GM10847 (cell line): Measurements from ENCODE around the gene PODXL2.

Source experiments
- POLR2A ChIP-seq: IDR thresholded peaks from 2 replicates; pipeline ENCODE4 v1.6.1; 2011; ENCODE audit not compliant: insufficient read length; ENCODE audit errors: extremely low read depth

The PODXL2 gene, protein sequence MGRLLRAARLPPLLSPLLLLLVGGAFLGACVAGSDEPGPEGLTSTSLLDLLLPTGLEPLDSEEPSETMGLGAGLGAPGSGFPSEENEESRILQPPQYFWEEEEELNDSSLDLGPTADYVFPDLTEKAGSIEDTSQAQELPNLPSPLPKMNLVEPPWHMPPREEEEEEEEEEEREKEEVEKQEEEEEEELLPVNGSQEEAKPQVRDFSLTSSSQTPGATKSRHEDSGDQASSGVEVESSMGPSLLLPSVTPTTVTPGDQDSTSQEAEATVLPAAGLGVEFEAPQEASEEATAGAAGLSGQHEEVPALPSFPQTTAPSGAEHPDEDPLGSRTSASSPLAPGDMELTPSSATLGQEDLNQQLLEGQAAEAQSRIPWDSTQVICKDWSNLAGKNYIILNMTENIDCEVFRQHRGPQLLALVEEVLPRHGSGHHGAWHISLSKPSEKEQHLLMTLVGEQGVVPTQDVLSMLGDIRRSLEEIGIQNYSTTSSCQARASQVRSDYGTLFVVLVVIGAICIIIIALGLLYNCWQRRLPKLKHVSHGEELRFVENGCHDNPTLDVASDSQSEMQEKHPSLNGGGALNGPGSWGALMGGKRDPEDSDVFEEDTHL

DNA sequence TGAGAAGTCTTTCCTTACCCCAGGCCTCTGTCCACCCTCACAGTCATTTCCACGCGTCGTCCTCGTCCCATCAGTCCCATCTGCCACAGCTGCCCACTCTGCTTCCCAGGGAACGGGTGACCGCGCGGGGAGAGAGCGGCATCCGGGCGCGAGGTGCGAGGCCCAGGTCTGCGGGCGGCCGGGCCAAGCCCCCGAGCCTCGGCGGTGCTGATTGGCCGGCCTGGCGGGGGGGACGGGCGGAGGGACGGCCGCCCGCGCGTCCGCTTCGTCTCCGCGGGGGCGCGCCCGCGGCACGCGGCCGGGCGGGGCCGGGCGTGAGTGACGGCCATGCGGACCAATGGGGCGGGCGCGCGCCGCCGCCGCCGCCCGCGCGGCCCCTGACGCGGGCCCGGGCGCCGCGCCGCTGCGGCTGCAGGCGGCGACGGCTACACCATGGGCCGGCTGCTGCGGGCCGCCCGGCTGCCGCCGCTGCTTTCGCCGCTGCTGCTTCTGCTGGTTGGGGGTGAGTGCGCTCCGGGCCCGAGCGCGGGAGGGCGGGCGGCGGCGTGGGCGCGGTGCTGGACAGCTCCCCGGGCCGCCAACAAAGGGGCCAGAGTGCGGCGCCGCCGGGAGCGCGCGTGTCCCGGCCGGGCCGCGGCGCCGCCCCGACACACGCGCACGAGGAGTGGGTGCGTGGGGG is at the start of gene PODXL2:
Gene PODXL2 (plus strand): TSS at position 398 of the 679 bp plus-strand sequence. CDS start 35 bp downstream, at position 433.
- no peak for TF ChIP-seq POLR2A

DNA sequence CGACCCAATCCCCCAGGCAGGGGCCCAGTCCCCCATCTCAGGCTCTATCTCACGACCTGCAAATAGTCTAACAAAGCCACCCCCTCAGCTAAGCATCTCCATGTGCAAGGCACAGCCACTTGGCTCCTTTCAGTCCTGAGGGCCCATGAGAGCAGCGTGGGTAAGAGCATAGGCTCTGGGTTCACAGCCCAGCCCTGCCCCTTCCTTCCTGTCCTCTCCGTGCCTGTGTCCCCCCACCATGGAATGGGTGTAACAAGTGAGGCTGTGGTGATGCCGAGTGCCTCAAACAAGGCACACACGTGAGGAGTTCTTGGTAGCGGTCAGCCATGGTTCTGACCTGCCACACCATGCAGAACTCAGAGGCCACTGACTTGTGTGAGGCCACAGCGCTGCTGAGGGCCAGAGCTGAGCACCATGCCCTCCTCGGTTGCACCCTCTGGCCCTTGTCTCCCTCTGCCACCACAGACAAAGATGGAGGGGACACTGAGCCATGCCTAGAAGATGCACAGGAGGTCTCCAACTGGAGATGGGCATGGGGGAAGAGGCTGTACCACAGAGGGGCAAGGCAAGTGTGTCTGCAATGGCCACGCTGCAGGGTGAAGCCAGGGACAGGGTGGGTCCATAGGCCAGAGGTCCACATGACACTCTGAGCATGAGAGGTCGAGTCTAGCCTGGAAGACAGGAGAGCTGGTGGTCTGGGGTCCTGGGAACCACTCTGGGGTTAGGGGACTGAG is 48.5 kb upstream of the PODXL2 start:
- no peak for TF ChIP-seq POLR2A

DNA sequence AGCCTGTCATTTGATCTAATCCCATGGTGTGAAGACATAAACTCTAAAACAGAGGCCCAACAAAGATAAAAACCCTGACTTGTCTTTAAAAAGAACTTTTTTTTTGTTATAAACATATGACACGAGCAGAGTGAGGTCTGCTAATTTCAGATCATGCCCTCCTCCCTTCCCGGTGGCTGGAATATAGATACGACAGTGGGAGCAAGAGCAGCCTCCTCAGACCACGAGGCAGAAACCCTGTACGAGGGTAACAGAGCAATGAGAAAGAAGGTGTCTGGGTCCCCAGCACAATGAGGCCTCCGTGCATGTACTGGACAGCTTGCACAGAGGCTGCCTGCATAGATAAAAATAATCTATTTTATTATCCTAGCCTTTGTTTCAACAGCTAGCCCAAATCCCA is 44.3 kb upstream of the PODXL2 start:
- no peak for TF ChIP-seq POLR2A

DNA sequence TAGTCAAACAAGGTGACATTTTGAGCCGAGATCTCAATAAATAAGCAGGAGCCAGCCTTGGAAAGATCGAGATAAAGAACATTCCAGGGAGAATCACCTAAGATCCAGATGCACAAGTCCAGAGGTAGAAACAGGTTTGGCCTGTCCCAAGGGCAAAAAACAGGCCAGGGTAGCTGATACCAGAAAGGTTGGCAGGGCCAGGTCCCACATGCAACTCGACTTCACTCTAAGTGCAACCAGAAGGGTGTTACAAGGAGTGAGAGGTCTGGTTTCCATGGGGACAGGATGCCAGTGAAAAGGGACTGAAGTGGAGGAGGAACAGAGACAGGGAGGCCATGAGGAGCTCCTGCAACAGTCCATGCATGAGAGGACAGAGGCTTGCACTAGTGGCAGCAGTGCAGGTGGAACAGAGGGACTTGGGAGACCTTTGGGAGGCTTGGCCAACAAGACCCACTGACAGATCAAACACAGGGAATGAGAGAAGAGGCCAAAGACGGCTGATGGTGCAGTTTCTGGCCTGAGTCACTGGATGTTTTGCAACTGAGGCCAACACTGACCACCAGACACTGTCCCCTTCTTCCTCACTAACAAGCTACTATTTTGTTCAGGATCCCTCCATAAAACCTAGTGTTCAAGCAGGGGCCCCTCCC is 43.7 kb upstream of the PODXL2 start:
- TF ChIP-seq POLR2A = no peak

DNA sequence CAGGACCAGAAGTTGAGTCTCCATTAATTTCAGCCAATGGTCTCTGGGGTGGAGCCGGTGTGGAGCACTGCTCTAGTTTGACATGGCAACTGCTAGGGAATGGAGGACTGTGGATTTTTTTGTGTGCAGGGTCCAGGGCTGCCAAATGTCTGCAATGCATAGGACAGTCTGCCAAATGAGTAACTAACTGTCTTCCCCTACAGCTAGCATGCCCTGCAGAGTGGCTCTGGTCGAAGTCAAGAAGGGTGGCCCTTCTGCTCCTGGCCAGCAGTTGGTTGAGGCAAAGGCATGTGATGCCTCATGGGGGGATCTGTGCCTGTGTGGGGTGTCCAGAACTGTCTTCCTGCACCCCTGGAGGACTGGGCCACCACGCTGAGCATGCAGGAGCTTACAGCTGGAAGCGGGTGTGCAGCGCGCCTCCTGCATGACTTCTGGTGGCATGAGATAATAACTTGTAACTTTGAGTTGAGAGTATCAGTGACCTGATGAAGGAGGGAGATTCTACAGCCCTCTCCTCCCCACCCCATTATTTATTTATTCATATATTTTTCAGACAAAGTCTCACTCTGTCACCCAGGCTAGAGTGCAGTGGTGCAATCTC is 43.1 kb upstream of the PODXL2 start:
- TF ChIP-seq POLR2A = no peak

DNA sequence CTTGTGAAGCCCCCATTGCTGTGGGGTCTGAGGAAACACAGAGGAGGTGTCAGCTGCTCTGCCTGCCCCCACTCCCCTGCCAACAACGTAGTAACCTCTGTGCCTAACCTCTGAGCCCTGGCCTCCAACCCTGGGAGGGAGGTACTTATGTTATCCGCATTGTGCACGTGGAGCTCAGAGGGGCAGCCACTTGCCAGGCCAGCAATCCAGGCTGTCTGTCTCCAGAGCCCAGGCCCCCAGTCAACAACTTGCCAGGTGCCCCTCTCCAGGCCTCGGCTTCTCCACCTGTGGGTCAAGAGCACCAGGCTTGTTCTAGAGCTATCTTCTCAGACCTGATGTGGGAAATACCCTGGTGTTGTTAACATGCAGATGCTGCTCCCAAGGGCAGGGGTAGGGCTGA is 41.1 kb upstream of the PODXL2 start:
- no peak for TF ChIP-seq POLR2A

DNA sequence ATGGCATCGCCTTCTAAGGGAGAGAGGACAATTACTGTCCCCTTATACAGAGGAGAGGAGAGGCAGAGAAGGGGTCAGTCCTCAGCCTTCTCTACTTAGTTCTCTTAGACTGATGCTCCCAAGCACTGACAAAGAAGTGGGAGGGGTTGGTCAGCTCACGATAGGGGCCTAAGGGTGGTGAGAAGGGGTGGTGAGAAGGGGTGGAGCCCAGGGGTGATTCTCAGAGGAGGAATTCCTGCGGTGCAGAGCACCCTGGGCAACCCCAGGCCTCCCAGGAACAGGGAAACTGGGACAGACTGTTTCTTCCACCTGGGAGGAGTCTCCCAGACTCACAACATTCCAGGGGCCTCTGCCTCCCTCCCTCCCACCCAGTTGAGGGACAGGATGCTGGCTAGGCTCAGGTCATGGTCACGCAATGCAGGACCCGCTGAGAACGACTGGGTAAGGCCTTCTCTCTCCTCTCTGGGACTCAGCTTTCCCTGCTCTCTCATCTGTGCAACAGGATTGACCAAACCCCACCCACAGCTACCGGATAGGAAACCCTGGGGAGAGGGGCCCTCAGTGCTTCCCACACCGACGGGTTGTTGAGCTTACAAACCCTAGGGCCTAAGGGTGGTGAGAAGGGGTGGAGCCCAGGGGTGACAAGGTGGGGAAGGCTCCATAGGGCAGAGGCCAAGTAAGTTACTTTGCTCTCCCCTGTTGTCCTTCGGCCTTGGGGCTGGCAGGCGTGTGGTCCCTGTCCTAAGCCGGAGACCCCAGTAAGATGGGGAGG is 40.0 kb upstream of the PODXL2 start:
- no peak for TF ChIP-seq POLR2A

DNA sequence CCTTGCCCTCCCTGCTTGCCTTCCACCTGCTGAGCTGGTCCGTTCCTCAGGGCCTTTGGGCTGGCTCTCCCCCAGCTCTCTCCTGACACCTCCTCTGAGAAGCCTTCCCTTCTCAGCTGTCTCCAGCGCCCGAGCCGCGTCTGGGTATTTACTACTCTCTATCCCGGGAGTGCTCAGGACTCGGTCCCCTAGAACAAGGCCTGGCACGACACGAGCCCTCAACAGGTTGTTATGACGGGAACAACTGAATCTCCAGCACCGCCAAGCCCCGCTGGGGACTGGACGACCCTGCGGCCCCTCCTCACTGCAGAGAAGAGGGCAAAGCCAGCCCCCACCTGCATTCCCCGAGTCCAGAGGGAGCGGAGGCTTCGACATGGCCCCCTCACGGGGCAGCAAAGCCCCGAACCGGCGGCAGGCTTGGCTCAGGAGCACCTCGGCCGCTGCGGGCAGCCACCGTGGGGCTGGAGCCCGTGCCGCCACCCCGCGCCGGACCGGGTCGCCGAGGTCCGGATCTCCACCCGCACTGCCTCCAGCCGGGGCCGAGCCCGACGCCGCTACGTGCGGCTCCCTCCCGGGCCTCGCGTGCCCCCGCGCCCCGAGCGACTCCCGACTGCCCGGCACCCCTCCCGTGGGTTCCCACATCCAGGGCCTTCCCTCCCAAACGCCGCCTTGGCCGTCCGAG is 39.2 kb upstream of the PODXL2 start:
- no peak for TF ChIP-seq POLR2A

DNA sequence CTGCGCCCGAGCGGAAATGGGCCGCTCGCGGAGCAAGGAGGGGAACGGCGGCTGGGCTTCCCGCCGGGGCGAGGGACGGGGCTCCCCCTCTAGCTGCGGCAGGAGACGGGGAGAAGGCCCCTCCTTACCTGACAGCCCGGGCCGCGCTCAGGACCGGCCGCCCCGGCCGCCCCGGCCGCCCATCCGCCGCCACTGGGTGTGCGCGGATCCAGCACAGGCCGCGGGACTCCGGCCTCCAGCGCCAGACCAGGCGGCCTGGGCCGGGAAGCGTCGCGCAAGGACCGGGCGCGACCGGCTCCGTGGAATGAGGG is 38.7 kb upstream of the PODXL2 start:
- TF ChIP-seq POLR2A = peak; percentile 14

DNA sequence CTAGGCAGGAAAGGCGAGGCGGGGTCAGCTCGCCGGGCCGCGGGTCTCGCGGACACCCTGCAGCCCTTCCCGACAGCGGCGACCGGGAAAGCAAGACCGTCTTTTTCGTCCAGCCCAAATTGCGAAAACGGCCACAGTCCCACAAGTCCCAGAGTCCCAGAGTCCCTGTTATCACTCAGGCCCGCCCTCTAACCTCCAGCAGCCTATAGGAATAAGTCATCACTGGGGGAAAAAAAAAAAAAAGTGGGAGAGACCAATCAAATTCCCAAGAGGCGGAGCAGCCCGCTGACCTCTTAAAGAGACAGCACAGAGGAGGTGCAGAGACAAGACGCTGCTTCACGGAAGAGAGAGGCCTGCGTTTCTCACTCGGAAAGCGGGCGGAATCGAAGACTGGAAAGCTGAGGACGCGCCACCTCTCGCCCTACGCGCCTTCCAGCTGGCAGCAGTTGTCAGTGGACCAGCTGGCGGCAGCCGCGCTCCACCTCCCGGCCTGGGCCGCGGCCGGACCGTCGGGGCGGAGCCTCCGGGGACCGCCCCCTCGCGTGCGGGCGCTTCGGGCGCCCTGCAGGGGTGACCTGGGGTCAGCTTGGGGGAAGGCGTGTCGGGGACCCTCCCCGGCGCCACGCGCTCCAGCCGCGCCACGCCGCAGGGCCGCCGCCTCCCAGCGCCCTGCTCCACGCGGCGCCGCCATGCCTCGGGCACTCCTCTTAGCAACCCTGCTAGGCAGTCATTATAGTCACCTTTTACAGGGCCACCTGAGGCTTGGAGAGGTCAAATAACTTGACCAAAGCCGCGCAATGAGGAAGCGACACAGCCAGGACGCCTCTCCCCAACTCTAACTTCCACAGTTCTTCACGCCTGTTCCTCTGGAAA is 38.2 kb upstream of the PODXL2 start, which contains the start of gene TPRA1:
Gene TPRA1 (minus strand): TSS at position 141 of the 873 bp plus-strand sequence. CDS start 10,587 bp downstream, outside the sequence.
- peak; percentile 52 for TF ChIP-seq POLR2A

DNA sequence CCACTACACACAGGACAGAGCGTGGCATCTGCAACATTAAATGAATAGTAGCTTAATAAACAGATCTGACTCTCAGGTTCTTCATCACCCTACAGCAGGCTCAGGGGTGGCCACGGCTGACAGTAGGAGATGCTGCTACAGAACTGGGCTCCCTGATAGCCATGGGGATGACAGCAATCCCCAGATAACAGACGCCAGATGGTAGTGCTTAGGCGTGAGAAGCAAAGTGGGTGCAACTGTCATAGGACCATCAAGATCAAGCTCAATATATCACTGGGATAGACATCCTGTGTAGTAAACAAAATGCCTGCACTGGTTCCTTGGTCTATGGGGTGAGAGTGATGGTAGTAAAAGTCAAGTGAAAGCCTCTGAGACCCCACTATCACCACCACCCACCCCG is 35.8 kb upstream of the PODXL2 start:
- TF ChIP-seq POLR2A = no peak

DNA sequence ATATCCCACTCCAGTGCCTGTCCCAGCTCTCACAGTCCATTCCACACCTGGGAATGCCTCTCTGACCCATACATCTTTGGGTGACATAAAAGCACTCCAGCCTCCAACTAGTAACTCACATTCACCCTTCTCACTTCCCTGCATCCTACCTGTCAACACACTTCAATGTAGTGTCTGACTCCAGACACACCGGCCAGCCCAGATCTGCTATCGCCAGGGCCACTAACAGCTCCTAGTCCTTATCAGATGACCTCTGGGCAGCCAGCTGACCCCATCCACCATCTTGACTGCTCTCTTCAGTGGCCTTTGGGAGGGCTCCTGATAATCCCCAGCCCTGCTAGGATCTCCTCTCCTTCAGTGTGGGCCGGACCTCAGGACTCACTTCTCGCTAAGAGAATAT is 33.7 kb upstream of the PODXL2 start:
- TF ChIP-seq POLR2A = no peak
